Activated CD4-positive, alpha-beta memory T cell treated with anti-CD3 and anti-CD28 coated beads, Interleukin-2, amount 10 ng/mL, durations not matched to agents 7 days and 5 days (primary cell): ENCODE data around the gene C5orf22. TPM values are rescaled to one million over a fixed set of nuclear protein-coding genes. Genes with fewer than 3 reads are reported as not detected.

ENCODE experiments used
- CTCF ChIA-PET: fragments of 350-600 bp; sonication (Branson Sonifier 250); formaldehyde crosslinking; loops from one replicate; lab custom pipeline; 2021; ENCODE audit warnings: antibody characterized with exemption, inconsistent platforms; lab: Charles Lee
- POLR2A ChIA-PET: fragments of 350-600 bp; sonication (Branson Sonifier 250); formaldehyde crosslinking; loops from one replicate; lab custom pipeline; 2021; ENCODE audit warnings: antibody characterized with exemption; lab: Charles Lee
- DNase-seq: peaks from one replicate; pipeline ENCODE4 v3.0.0-alpha.2; 2020
- H3K27ac Mint-ChIP-seq: one replicate; pipeline ENCODE4 v1.8.0; 2021; ENCODE audit warnings: mild to moderate bottlenecking, mixed read lengths
- H3K27me3 Mint-ChIP-seq: one replicate; pipeline ENCODE4 v1.8.0; 2021; ENCODE audit warnings: mixed read lengths
- H3K36me3 Mint-ChIP-seq: one replicate; pipeline ENCODE4 v1.8.0; 2021; ENCODE audit warnings: low read depth, mixed read lengths
- H3K4me1 Mint-ChIP-seq: one replicate; pipeline ENCODE4 v1.8.0; 2021; ENCODE audit warnings: mixed read lengths
- H3K4me3 Mint-ChIP-seq: one replicate; pipeline ENCODE4 v1.8.0; 2021; ENCODE audit warnings: mild to moderate bottlenecking, mixed read lengths
- H3K9me3 Mint-ChIP-seq: one replicate; pipeline ENCODE4 v1.8.0; 2021; ENCODE audit warnings: mixed read lengths
- total RNA-seq, 2 experiments: library from RNA; stranded (reverse); gene quantifications; one replicate each; pipeline ENCODE4 v1.2.3, GENCODE V29; 2021

The C5orf22 gene
- total RNA-seq, result 10 to 100 TPM; 25.3 to 29.7 TPM

DNA sequence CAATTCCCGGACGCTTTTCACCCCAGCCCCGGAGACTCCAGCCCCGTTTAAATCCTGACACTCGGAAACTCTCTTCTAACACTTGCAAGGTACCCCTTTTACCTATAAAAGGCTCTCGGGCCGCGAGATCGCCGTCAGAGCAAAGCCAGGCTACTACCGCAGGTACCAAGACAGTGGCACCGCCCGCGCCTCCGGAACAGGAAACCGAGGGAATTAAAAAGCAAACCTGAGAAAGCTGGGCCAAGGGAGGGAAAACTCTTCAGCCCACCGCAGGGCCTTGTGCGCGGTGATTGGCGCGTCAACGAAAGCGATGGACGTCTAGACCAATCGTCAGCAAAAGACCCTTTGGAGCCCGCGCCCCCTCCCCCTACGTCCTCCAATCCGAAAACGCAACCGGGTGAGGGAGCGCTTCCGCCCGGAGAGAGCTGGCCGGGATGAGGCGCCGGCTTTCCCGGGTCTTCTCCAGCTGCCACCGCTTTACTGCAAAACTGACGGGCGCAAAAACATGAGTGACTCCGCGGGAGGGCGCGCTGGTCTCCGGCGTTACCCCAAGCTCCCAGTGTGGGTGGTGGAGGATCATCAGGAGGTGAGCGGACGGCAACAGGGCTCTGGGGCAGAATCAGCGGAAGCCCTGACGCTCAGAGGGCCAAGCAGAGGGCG, at the start of gene C5orf22, which contains the start of gene DROSHA:
Gene C5orf22 (plus strand): TSS at position 414 of the 660 bp plus-strand sequence. CDS start 92 bp downstream, at position 506.
Gene DROSHA (minus strand): TSS at position 206 of the 660 bp plus-strand sequence. CDS start 3,034 bp downstream, outside the sequence.
- Mint-ChIP-seq H3K4me1 (peaks cover 52% of the 10 kb centered on the region), H3K36me3 (peaks cover 56% of the 10 kb centered on the region), H3K4me3 (peak within 1 kb of the TSS; percentile 88), H3K27ac (peak within 1 kb of the TSS; percentile 90), H3K27me3 (no peaks in the 10 kb centered on the region), H3K9me3 (no peaks in the 10 kb centered on the region)
- peak; percentile 92 for DNase-seq
- ChIA-PET POLR2A (interaction anchor here (0.8 to 2.0 kb wide), 11 partner anchors 9 to 1053 kb away, joined by 3 to 7 read pairs (median 3); partner anchors contain the start of gene SUB1), CTCF (interaction anchor here (0.8 to 1.7 kb wide), 5 partner anchors 9 to 561 kb away, joined by 3 to 7 read pairs (median 5); no protein-coding TSS in a partner anchor)

DNA sequence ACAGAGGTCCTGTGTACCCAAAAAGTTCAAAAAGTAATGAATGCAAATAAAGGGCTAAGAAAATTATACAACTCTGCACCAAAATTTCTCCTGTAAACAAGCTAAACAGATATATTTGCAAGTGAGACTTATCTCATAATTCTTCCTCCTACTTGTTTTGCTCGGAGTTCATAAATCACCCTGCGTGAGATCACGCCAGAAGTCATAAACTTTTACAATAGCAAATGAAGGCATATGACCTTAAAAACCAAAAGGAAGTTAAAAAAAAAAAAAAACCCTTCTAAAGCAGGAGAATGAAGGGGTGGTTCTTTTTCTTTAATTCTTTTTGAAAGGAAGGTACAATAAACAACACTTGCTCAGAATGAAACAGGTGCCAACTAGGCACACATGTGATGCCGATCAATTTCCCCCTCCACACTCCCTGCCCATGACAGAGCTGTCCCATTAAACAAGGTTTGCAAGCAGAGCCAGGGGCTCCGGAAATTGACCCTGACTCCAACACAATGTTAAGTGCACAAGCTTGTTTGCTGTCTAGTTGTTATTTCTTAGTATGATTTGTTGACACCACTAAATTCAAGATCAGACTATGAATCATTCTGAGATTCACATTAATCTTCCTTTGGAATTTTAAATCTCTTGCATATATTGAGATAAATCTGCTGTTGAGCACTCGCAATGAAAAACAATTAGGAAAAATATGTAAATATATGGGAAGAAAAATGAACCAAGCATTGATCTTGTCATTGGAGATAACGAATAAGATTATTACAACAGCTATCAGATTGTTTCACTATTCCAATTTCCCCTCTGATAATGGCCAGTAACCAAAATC, 46.5 kb upstream of the C5orf22 start:
- CTCF ChIA-PET, result interaction anchor here (0.6 kb wide), 1 partner anchor 76 kb away, joined by 3 read pairs; no protein-coding TSS in a partner anchor
- Mint-ChIP-seq H3K4me3 (no peak overlapping the region), H3K4me1 (no peaks in the 10 kb centered on the region), H3K27ac (no peak overlapping the region), H3K9me3 (no peaks in the 10 kb centered on the region), H3K27me3 (no peaks in the 10 kb centered on the region), H3K36me3 (peaks cover 42% of the 10 kb centered on the region)
- POLR2A ChIA-PET, result no interaction called here
- no peak for DNase-seq

DNA sequence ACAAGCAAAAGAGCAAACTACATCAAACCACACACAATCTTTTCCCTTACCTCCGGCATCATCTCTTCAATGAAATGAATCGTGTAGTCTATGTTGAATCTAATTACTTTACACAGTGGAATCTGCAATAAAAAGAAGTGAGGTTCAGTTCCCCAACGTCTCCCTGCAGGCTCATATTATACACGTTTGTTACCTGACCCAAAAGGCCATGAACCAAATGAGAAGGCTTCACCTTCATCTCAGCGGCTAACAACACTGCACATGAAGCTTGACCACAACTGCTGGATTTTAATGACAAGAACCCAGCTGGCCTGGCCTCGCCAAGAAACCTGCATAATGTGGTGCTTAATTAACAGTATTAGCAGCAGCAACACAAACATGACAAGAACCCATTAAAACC, 45.7 kb upstream of the C5orf22 start:
- CTCF ChIA-PET, result interaction anchor here (1.1 kb wide), 1 partner anchor 254 kb away, joined by 3 read pairs; no protein-coding TSS in a partner anchor
- POLR2A ChIA-PET, result no interaction called here
- H3K9me3 Mint-ChIP-seq, result no peaks in the 10 kb centered on the region
- H3K27ac Mint-ChIP-seq, result no peak overlapping the region
- H3K27me3 Mint-ChIP-seq, result no peaks in the 10 kb centered on the region
- DNase-seq, result no peak
- no peak overlapping the region for H3K4me3 Mint-ChIP-seq
- peaks cover 48% of the 10 kb centered on the region for H3K36me3 Mint-ChIP-seq
- no peaks in the 10 kb centered on the region for H3K4me1 Mint-ChIP-seq

DNA sequence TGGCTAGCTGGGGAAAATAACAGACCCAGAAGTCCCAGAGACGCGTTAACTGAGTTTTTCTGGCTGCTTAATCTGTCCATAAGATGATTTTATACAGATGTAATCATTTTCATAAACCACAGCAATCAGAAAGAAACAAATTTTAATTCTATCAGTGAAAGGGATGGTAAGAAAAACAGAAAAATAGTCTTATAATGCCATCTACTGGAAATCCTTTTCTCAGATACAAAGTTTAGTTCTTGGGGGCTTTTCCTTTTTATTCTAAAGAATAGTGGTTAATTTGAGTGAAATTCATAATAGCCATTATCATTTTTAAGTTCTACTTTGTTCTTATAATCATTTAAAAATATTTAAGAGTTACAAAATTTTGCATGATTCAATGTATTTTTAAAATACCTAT, 44.6 kb upstream of the C5orf22 start:
- ChIA-PET POLR2A (no interaction called here), CTCF (interaction anchor here (1.1 kb wide), 1 partner anchor 255 kb away, joined by 3 read pairs; no protein-coding TSS in a partner anchor)
- no peak for DNase-seq
- no peaks in the 10 kb centered on the region for H3K9me3 Mint-ChIP-seq
- H3K27ac Mint-ChIP-seq, result no peak overlapping the region
- no peak overlapping the region for H3K4me3 Mint-ChIP-seq
- no peaks in the 10 kb centered on the region for H3K27me3 Mint-ChIP-seq
- no peaks in the 10 kb centered on the region for H3K4me1 Mint-ChIP-seq
- peaks cover 40% of the 10 kb centered on the region for H3K36me3 Mint-ChIP-seq

DNA sequence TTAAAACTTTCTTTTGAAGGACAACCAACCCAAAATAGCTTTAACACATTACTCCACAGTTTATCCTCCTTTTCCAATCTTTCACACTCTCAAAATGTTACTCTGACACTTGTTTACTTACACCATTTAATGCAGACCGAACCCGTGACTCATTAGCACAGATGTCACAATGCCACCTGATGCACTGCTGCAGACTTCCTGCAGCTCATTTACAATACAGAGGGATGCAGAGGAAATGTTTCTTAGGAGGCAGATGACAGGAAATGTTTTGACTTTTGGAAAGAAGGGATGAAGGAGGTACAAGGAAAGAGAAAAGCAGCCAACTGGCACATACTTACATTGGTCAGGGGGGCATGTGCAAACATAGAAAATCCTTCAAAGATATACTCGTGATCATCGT, 39.2 kb upstream of the C5orf22 start:
- Mint-ChIP-seq H3K4me3 (no peak overlapping the region), H3K27me3 (no peaks in the 10 kb centered on the region), H3K36me3 (peaks cover 58% of the 10 kb centered on the region), H3K9me3 (no peaks in the 10 kb centered on the region), H3K4me1 (no peaks in the 10 kb centered on the region), H3K27ac (no peak overlapping the region)
- POLR2A ChIA-PET, result no interaction called here
- DNase-seq, result no peak
- CTCF ChIA-PET, result no interaction called here

GRCh38 chr5:31495336-31495735, 36.8 kb upstream of the C5orf22 start:
- no peaks in the 10 kb centered on the region for H3K4me1 Mint-ChIP-seq
- H3K27ac Mint-ChIP-seq, result no peak overlapping the region
- no peaks in the 10 kb centered on the region for H3K9me3 Mint-ChIP-seq
- CTCF ChIA-PET, result no interaction called here
- no peaks in the 10 kb centered on the region for H3K27me3 Mint-ChIP-seq
- no peak overlapping the region for H3K4me3 Mint-ChIP-seq
- H3K36me3 Mint-ChIP-seq, result peaks cover 54% of the 10 kb centered on the region
- no peak for DNase-seq
- POLR2A ChIA-PET, result no interaction called here

DNA sequence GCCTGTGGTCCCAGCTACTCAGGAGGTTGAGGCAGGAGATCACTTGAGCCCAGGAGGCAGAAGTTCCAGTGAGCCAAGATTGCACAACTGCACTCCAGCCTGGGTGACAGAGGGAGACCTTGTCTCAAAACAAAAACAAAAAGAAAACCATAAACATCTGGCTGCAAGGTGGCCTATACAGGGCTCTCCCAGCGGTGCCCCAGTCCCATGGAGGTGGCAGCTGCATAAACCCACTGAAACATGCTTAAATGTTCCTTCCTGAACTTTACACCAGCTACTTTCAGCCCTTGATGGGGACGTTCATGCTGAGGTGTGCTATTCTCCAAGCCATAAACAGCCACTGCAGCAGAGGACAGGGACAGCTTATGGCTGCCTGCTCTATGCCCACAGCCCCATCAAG, 35.8 kb upstream of the C5orf22 start:
- CTCF ChIA-PET, result no interaction called here

GRCh38 chr5:31496891-31497290, 35.2 kb upstream of the C5orf22 start:
- Mint-ChIP-seq H3K4me3 (no peak overlapping the region), H3K4me1 (no peaks in the 10 kb centered on the region), H3K27ac (no peak overlapping the region), H3K27me3 (no peaks in the 10 kb centered on the region), H3K9me3 (no peaks in the 10 kb centered on the region), H3K36me3 (peaks cover 57% of the 10 kb centered on the region)
- ChIA-PET CTCF (no interaction called here), POLR2A (no interaction called here)
- no peak for DNase-seq

More for the DNA sequence above, 35.8 kb upstream of the C5orf22 start:
- Mint-ChIP-seq H3K4me1 (no peaks in the 10 kb centered on the region), H3K36me3 (peaks cover 53% of the 10 kb centered on the region), H3K27me3 (no peaks in the 10 kb centered on the region), H3K9me3 (no peaks in the 10 kb centered on the region), H3K4me3 (no peak overlapping the region), H3K27ac (no peak overlapping the region)
- DNase-seq, result no peak
- POLR2A ChIA-PET, result no interaction called here

DNA sequence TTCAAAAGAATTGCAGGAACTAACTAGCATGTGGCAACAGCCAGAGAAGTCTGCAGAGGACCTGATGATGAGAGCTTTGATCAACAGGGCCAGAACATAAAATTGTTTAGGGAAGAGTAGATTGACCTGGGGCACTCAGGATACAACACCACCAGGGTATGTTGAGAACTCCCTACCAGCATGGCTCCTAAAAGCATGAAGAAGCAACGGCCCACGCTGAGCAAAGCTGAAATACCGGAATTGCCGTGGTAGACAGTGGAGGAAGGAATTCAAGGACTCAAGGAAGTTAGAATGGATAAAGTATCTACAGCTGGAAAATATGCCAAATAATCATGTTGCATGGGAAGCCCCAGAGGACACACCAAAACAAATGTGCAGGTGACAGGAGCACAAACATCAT, 31.8 kb upstream of the C5orf22 start:
- Mint-ChIP-seq H3K9me3 (no peaks in the 10 kb centered on the region), H3K4me3 (no peak overlapping the region), H3K27ac (no peak overlapping the region), H3K27me3 (no peaks in the 10 kb centered on the region), H3K4me1 (no peaks in the 10 kb centered on the region), H3K36me3 (peaks cover 65% of the 10 kb centered on the region)
- ChIA-PET POLR2A (no interaction called here), CTCF (no interaction called here)
- DNase-seq, result no peak

- no peaks in the 10 kb centered on the region for H3K4me1 Mint-ChIP-seq
- H3K36me3 Mint-ChIP-seq, result peaks cover 62% of the 10 kb centered on the region
- H3K4me3 Mint-ChIP-seq, result no peak overlapping the region
- H3K27me3 Mint-ChIP-seq, result no peaks in the 10 kb centered on the region
- DNase-seq, result no peak
- ChIA-PET POLR2A (no interaction called here), CTCF (no interaction called here)
- no peak overlapping the region for H3K27ac Mint-ChIP-seq
- no peaks in the 10 kb centered on the region for H3K9me3 Mint-ChIP-seq
These were observed 29.6 kb upstream of the C5orf22 start for GRCh38 chr5:31502506-31502905.

GRCh38 chr5:31504529-31504928, 27.6 kb upstream of the C5orf22 start:
- H3K27ac Mint-ChIP-seq, result no peak overlapping the region
- H3K36me3 Mint-ChIP-seq, result peaks cover 66% of the 10 kb centered on the region
- CTCF ChIA-PET, result no interaction called here
- DNase-seq, result no peak
- POLR2A ChIA-PET, result no interaction called here
- H3K27me3 Mint-ChIP-seq, result no peaks in the 10 kb centered on the region
- no peak overlapping the region for H3K4me3 Mint-ChIP-seq
- no peaks in the 10 kb centered on the region for H3K4me1 Mint-ChIP-seq
- H3K9me3 Mint-ChIP-seq, result no peaks in the 10 kb centered on the region

DNA sequence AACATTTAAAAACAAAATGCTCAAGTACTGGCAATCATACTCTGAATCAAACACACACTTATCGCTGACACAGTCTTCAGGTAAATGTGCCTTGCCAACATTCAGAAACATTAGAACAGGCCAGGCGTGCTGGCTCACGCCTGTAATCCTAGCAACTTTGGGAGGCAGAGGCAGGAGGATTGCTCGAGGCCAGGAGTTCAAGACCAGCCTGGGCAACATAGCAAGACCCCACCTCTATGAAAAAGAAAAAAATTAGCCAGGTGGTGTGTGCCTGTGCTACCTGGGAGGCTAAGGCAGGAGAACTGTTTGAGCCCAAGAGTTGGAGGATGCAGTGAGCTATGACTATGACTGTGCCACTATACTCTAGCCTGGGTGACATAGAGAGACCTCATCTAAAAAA, 20.8 kb upstream of the C5orf22 start:
- no peaks in the 10 kb centered on the region for H3K27me3 Mint-ChIP-seq
- DNase-seq, result no peak
- peaks cover 70% of the 10 kb centered on the region for H3K36me3 Mint-ChIP-seq
- H3K9me3 Mint-ChIP-seq, result no peaks in the 10 kb centered on the region
- H3K4me1 Mint-ChIP-seq, result no peaks in the 10 kb centered on the region
- no peak overlapping the region for H3K4me3 Mint-ChIP-seq
- no peak overlapping the region for H3K27ac Mint-ChIP-seq
- ChIA-PET POLR2A (no interaction called here), CTCF (no interaction called here)

DNA sequence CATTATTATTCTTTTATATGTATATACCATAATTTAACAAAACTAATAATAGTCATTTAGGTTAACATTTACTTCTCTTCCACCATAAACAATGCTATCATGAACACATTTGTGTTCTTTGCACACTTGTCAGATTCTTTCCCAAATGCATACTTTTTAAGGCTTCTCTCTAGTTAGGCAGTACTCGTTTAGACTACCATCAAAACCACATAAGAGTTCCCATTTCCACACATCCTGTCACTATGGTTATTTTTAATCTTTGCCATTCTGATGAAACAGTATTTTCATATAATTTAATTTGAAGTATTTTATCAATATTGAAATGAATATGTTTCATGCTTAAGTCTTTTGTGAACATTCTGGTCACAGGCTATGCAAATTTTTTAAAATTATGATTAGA, 15.3 kb upstream of the C5orf22 start:
- Mint-ChIP-seq H3K4me3 (no peak overlapping the region), H3K9me3 (no peaks in the 10 kb centered on the region), H3K36me3 (peaks cover 54% of the 10 kb centered on the region), H3K27ac (no peak overlapping the region), H3K27me3 (no peaks in the 10 kb centered on the region), H3K4me1 (peaks cover 5% of the 10 kb centered on the region)
- no peak for DNase-seq
- CTCF ChIA-PET, result no interaction called here
- POLR2A ChIA-PET, result no interaction called here
